ELF-1 (cell line): ENCODE measurements around the gene ERF.
A peak's percentile ranks its signal among the peaks of the same experiment; 100 is the strongest.
"Not testable (repeated sequence)": the region's sequence is repeated elsewhere in the genome, so short reads cannot be mapped to it uniquely, and the experiment has no call there.

Experiments used
- DNase-seq: peaks from one replicate; pipeline ENCODE4 v3.0.0-alpha.2; 2016; ENCODE audit warnings: low read depth, low spot score

ERF gene

GRCh38 chr19:42275517-42275916 is 20.6 kb upstream of the ERF start:
- no peak for DNase-seq

GRCh38 chr19:42275103-42275502 is 20.2 kb upstream of the ERF start:
- no peak for DNase-seq

- DNase-seq = no peak
Measured at GRCh38 chr19:42274065-42274682, 19.2 kb upstream of the ERF start.

GRCh38 chr19:42273407-42274064 is 18.6 kb upstream of the ERF start:
- no peak for DNase-seq

- no peak for DNase-seq
Measured at GRCh38 chr19:42272989-42273406, 18.1 kb upstream of the ERF start.

- no peak for DNase-seq
Measured at GRCh38 chr19:42272535-42272897, 17.6 kb upstream of the ERF start.

GRCh38 chr19:42271861-42272534 is 17.1 kb upstream of the ERF start:
- no peak for DNase-seq

- no peak for DNase-seq
Measured at GRCh38 chr19:42271045-42271419, 16.1 kb upstream of the ERF start.

GRCh38 chr19:42270346-42271044 is 15.6 kb upstream of the ERF start:
- DNase-seq = no peak

GRCh38 chr19:42269478-42270345 is 14.8 kb upstream of the ERF start:
- no peak for DNase-seq

- peak; percentile 100 for DNase-seq
Measured at GRCh38 chr19:42268704-42269477, 14.0 kb upstream of the ERF start, which contains the start of gene CIC. Gene CIC (plus strand): TSS chr19:42269252. CDS start chr19:42271784, 2,532 bp downstream.

- peak; percentile 100 for DNase-seq
Measured at GRCh38 chr19:42268142-42268703, 13.3 kb upstream of the ERF start.

- no peak for DNase-seq
Measured at GRCh38 chr19:42267644-42268141, 12.8 kb upstream of the ERF start.

GRCh38 chr19:42266928-42267603 is 12.1 kb upstream of the ERF start:
- DNase-seq = not testable (repeated sequence)

- not testable (repeated sequence) for DNase-seq
Measured at GRCh38 chr19:42266105-42266504, 11.2 kb upstream of the ERF start.

GRCh38 chr19:42261763-42262162 is 6.8 kb upstream of the ERF start:
- DNase-seq = no peak

- DNase-seq = not testable (repeated sequence)
Measured at GRCh38 chr19:42257842-42258241, 2.9 kb upstream of the ERF start.

GRCh38 chr19:42255766-42256745 is 1.1 kb upstream of the ERF start:
- peak; percentile 70 for DNase-seq
